ENCODE measurements around the gene SNX11.

Gene SNX11

GRCh38 chr17:48107137-48108055 is at the start of gene SNX11:
Gene SNX11 (plus strand): TSS chr17:48107766. CDS start chr17:48112044, 4,278 bp downstream.
- H3K27ac ChIP-seq = peak within 1 kb of the TSS; percentile 64 to 98
- DNase-seq (ENCODE audit: low spot score) = peak; percentile 97
- TF ChIP-seq CTCF (IDR thresholded peaks at IDR 0.05) = no peak
- H3K4me3 ChIP-seq = peak within 1 kb of the TSS; percentile 92

GRCh38 chr17:48058393-48059124 is 49.0 kb upstream of the SNX11 start:
- H3K27ac ChIP-seq = no peak overlapping the region
- no peak for TF ChIP-seq CTCF (IDR thresholded peaks at IDR 0.05)

GRCh38 chr17:48059125-48059668 is 48.4 kb upstream of the SNX11 start:
- no peak overlapping the region for H3K27ac ChIP-seq
- no peak for TF ChIP-seq CTCF (IDR thresholded peaks at IDR 0.05)
- no peak overlapping the region for H3K4me3 ChIP-seq
- DNase-seq (ENCODE audit: low spot score) = no peak

More at GRCh38 chr17:48058393-48059124, 49.0 kb upstream of the SNX11 start:
- DNase-seq (ENCODE audit: low spot score) = no peak
- no peak overlapping the region for H3K4me3 ChIP-seq

GRCh38 chr17:48060249-48060648 is 47.3 kb upstream of the SNX11 start:
- no peak for DNase-seq (ENCODE audit: low spot score)
- Histone ChIP-seq H3K4me3 (no peak overlapping the region), H3K27ac (peak overlapping the region in 1 of 2 donors; percentile 62)
- no peak for TF ChIP-seq CTCF (IDR thresholded peaks at IDR 0.05)

GRCh38 chr17:48062273-48062672 is 45.3 kb upstream of the SNX11 start:
- no peak overlapping the region for H3K27ac ChIP-seq
- DNase-seq (ENCODE audit: low spot score) = no peak
- H3K4me3 ChIP-seq = no peak overlapping the region
- no peak for TF ChIP-seq CTCF (IDR thresholded peaks at IDR 0.05)

- TF ChIP-seq CTCF (IDR thresholded peaks at IDR 0.05) = no peak
- Histone ChIP-seq H3K27ac (peak overlapping the region in 1 of 2 donors; percentile 24), H3K4me3 (no peak overlapping the region)
- no peak for DNase-seq (ENCODE audit: low spot score)
Measured at GRCh38 chr17:48064638-48065037, 42.9 kb upstream of the SNX11 start.
